Panc1 (cell line): Measurements from ENCODE around the gene ADORA1.

ENCODE experiments used
- SIN3A ChIP-seq: IDR thresholded peaks from 2 replicates; pipeline ENCODE4 v1.6.1; 2012; ENCODE audit warnings: low read depth, mild to moderate bottlenecking, low read length, moderate library complexity, borderline replicate concordance; ENCODE audit not compliant: insufficient read depth
- TF ChIP-seq, protein P1 (sequence below): fragments of 450-650 bp; IDR thresholded peaks from 2 replicates; pipeline ENCODE4 v1.5.1; 2017; ENCODE audit warnings: mild to moderate bottlenecking

GRCh38 chr1:203199481-203199815 is 71.9 kb downstream of the ADORA1 start:
- TF ChIP-seq, protein P1, sequence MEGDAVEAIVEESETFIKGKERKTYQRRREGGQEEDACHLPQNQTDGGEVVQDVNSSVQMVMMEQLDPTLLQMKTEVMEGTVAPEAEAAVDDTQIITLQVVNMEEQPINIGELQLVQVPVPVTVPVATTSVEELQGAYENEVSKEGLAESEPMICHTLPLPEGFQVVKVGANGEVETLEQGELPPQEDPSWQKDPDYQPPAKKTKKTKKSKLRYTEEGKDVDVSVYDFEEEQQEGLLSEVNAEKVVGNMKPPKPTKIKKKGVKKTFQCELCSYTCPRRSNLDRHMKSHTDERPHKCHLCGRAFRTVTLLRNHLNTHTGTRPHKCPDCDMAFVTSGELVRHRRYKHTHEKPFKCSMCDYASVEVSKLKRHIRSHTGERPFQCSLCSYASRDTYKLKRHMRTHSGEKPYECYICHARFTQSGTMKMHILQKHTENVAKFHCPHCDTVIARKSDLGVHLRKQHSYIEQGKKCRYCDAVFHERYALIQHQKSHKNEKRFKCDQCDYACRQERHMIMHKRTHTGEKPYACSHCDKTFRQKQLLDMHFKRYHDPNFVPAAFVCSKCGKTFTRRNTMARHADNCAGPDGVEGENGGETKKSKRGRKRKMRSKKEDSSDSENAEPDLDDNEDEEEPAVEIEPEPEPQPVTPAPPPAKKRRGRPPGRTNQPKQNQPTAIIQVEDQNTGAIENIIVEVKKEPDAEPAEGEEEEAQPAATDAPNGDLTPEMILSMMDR = no peak
- TF ChIP-seq SIN3A = no peak
